ENCODE data around the gene FHL3. TPM values are rescaled to one million over a fixed set of nuclear protein-coding genes. Genes with fewer than 3 reads are reported as not detected.

FHL3 gene
- total and polyA plus RNA-seq, 4 donors: 8.0 to 23.3 (median 16.8) TPM

GRCh38 chr1:38003261-38004250, 1.8 kb downstream of the FHL3 start:
- Histone ChIP-seq H3K27me3 (ENCODE audit: control insufficient read depth, insufficient read depth, low read length) (peaks cover 5% of the 10 kb centered on the region), H3K4me1 (ENCODE audit: control insufficient read depth, insufficient read depth, low read length) (peaks cover 59% of the 10 kb centered on the region), H3K9me3 (ENCODE audit: control insufficient read depth, insufficient read depth, low read length) (no peaks in the 10 kb centered on the region), H3K27ac (ENCODE audit: low read depth, low read length) (peak overlapping the region; percentile 54), H3K36me3 (ENCODE audit: control insufficient read depth, insufficient read depth, low read length) (peaks cover 5% of the 10 kb centered on the region), H3K4me3 (ENCODE audit: low read depth, low read length) (peak overlapping the region; percentile 62)
- 61% methylated on average over 6 of the region's 8 CpGs for WGBS (ENCODE audit: insufficient coverage)
- peak in 1 of 6 donors; percentile 46 for DNase-seq (ENCODE audit: low read depth in 4 of 6, low spot score in 6 of 6)

GRCh38 chr1:38000529-38001455, 4.5 kb downstream of the FHL3 start:
- Histone ChIP-seq H3K27me3 (ENCODE audit: control insufficient read depth, insufficient read depth, low read length) (peaks cover 5% of the 10 kb centered on the region), H3K4me3 (ENCODE audit: low read depth, low read length) (no peak overlapping the region), H3K4me1 (ENCODE audit: control insufficient read depth, insufficient read depth, low read length) (peaks cover 77% of the 10 kb centered on the region), H3K36me3 (ENCODE audit: control insufficient read depth, insufficient read depth, low read length) (peaks cover 13% of the 10 kb centered on the region), H3K27ac (ENCODE audit: low read depth, low read length) (peak overlapping the region; percentile 93), H3K9me3 (ENCODE audit: control insufficient read depth, insufficient read depth, low read length) (no peaks in the 10 kb centered on the region)
- peak in 1 of 6 donors; percentile 60 for DNase-seq (ENCODE audit: low read depth in 4 of 6, low spot score in 6 of 6)
- 44% methylated on average over 7 of the region's 13 CpGs for WGBS (ENCODE audit: insufficient coverage)

DNA sequence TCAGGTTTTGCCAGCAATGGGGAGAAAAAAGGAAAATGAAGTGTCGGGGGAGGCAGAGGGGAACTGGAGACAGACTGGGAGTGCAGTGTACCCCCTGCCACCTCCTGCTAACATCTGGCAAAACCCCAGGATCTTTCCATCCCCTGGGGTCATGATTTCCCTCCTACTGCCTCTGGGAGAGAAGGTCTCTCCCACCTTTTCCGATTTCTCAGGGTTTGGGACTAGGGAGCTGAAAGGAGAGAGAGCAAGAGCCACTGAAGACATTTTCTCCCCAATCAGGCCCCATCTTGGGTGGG, 5.1 kb downstream of the FHL3 start:
- peak in 1 of 6 donors; percentile 23 for DNase-seq (ENCODE audit: low read depth in 4 of 6, low spot score in 6 of 6)
- peaks cover 5% of the 10 kb centered on the region for H3K27me3 ChIP-seq (ENCODE audit: control insufficient read depth, insufficient read depth, low read length)
- H3K4me3 ChIP-seq (ENCODE audit: low read depth, low read length): no peak overlapping the region
- H3K36me3 ChIP-seq (ENCODE audit: control insufficient read depth, insufficient read depth, low read length): peaks cover 13% of the 10 kb centered on the region
- H3K4me1 ChIP-seq (ENCODE audit: control insufficient read depth, insufficient read depth, low read length): peaks cover 76% of the 10 kb centered on the region
- H3K27ac ChIP-seq (ENCODE audit: low read depth, low read length): peak overlapping the region; percentile 93
- no CpG with 5 or more reads among the region's 2 CpGs for WGBS (ENCODE audit: insufficient coverage)
- no peaks in the 10 kb centered on the region for H3K9me3 ChIP-seq (ENCODE audit: control insufficient read depth, insufficient read depth, low read length)

DNA sequence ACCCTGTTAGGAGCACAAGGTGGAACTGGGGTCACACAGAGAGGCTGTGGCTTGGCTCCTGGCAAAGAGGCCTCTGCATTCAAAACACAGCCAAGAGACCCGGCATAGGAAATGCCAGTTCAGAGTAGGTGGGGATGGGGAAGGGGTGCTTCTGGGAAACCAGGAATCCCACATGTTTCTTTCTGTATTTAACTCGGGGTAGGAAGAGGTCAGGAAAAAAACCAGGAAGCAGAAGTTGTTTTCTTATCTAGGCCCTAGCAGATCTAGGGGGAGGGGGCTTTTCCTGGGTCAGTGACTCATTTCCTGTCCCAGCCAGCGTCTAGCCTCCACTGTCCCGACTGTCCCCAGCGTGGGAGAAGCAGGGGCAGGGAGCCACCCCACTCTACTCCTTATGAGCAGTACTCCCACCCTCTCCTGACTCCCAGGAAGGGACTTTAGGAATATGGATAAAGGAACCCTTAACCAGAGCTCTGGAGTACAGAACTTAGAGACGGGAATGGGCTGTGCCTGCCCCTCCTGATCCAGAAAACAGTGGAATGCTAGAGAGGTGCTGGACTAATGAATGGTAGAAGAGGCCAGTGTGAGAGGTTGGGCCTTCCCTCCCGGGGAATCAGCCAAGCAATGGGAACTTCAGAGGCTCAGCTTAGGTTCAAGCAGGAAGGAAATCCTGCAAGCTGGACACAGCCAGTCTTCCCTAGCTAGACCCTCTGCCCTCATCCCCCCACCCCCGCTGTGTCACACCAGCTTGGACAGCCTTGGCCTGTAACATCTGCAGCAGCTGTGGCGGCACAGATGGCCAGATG, 5.7 kb downstream of the FHL3 start:
- Histone ChIP-seq H3K27ac (ENCODE audit: low read depth, low read length) (peak overlapping the region; percentile 93), H3K27me3 (ENCODE audit: control insufficient read depth, insufficient read depth, low read length) (peaks cover 3% of the 10 kb centered on the region), H3K9me3 (ENCODE audit: control insufficient read depth, insufficient read depth, low read length) (no peaks in the 10 kb centered on the region), H3K4me1 (ENCODE audit: control insufficient read depth, insufficient read depth, low read length) (peaks cover 74% of the 10 kb centered on the region), H3K36me3 (ENCODE audit: control insufficient read depth, insufficient read depth, low read length) (peaks cover 13% of the 10 kb centered on the region), H3K4me3 (ENCODE audit: low read depth, low read length) (no peak overlapping the region)
- WGBS (ENCODE audit: insufficient coverage): 60% methylated on average over 3 of the region's 9 CpGs
- DNase-seq (ENCODE audit: low read depth in 4 of 6, low spot score in 6 of 6): peak in 1 of 6 donors; percentile 60

GRCh38 chr1:37998913-37999429, 6.3 kb downstream of the FHL3 start:
- Histone ChIP-seq H3K27me3 (ENCODE audit: control insufficient read depth, insufficient read depth, low read length) (no peaks in the 10 kb centered on the region), H3K4me1 (ENCODE audit: control insufficient read depth, insufficient read depth, low read length) (peaks cover 67% of the 10 kb centered on the region), H3K27ac (ENCODE audit: low read depth, low read length) (peak overlapping the region; percentile 93), H3K9me3 (ENCODE audit: control insufficient read depth, insufficient read depth, low read length) (no peaks in the 10 kb centered on the region), H3K4me3 (ENCODE audit: low read depth, low read length) (no peak overlapping the region), H3K36me3 (ENCODE audit: control insufficient read depth, insufficient read depth, low read length) (peaks cover 13% of the 10 kb centered on the region)
- no peak for DNase-seq (ENCODE audit: low read depth in 4 of 6, low spot score in 6 of 6)
- 81% methylated on average over 16 of the region's 16 CpGs for WGBS (ENCODE audit: insufficient coverage)

DNA sequence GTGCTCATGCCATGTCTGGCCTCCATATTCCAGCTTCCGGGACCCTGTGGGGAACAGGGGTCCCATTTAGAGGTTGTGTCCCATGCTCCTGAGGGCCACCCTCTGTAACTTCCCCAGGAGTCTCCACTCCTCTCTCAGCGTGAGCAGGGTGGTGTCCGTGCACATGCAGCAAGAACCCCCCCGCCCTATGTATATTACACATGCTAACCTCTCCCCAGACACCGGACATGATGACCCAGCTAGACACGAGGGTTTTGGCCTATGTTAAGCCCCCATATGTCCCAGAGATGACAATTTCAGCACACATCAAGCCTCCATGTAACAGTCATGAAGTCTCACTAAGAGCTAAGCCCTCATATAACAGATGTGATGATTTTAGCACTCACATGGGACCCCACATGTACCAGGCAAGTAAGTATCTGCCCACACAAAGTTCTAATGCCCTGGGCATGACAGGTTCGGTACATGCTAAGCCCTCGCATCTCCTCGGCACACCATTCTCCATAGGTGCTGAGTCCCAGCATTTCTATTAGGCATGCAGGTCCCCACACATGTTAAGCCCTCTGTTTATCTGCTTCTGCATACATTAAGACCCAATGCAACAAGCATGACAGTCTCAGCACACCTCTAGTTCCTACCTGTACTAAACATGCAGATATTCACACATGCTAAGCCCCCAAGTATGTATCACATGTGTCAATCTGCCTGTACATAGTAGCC, 7.1 kb downstream of the FHL3 start:
- Histone ChIP-seq H3K36me3 (ENCODE audit: control insufficient read depth, insufficient read depth, low read length) (peaks cover 13% of the 10 kb centered on the region), H3K4me1 (ENCODE audit: control insufficient read depth, insufficient read depth, low read length) (peaks cover 60% of the 10 kb centered on the region), H3K9me3 (ENCODE audit: control insufficient read depth, insufficient read depth, low read length) (no peaks in the 10 kb centered on the region), H3K27ac (ENCODE audit: low read depth, low read length) (no peak overlapping the region), H3K27me3 (ENCODE audit: control insufficient read depth, insufficient read depth, low read length) (no peaks in the 10 kb centered on the region), H3K4me3 (ENCODE audit: low read depth, low read length) (no peak overlapping the region)
- no peak for DNase-seq (ENCODE audit: low read depth in 4 of 6, low spot score in 6 of 6)
- WGBS (ENCODE audit: insufficient coverage): 93% methylated on average over 9 of the region's 9 CpGs

DNA sequence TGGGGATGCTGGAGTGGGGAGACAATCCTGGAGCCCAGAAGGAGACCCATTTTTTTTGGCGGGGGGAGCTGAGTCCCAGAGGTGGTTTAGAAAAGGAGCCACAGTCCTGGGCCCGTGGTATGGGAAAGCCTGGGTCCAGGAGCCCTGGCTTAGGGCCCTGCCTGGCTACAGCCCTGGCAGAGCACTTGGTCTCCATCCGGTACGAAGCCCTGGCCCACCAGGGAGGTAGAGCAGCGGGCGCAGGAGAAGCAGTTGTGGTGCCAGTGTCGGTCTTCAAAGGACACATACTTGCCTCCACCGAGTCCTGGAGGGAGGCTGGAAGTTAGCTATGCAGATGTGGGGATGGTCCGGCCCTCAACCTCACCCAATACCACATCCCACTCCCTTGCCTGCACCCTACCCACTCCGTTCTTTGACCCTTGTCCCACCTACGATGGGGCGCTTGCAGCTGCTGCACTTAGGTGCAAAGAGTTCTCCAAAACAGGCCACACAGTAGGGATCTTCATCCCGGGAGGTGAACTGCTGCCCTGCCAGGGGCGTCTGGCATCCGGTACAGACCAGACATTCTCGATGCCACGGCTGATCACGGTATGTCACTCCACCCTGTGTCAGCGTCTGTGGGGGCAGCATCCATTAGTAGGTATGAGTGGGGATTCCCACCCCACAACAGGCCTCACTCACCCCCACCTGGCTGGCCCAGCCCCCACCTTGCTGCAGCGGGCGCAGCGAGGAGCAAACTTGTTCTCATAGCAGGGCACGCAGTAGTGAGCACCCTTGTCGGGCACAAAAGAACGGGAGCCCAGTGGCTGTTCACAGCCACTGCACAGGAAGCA, 7.8 kb downstream of the FHL3 start:
- peaks cover 13% of the 10 kb centered on the region for H3K36me3 ChIP-seq (ENCODE audit: control insufficient read depth, insufficient read depth, low read length)
- H3K4me3 ChIP-seq (ENCODE audit: low read depth, low read length): no peak overlapping the region
- peaks cover 57% of the 10 kb centered on the region for H3K4me1 ChIP-seq (ENCODE audit: control insufficient read depth, insufficient read depth, low read length)
- no peak for DNase-seq (ENCODE audit: low read depth in 4 of 6, low spot score in 6 of 6)
- WGBS (ENCODE audit: insufficient coverage): 94% methylated on average over 20 of the region's 25 CpGs
- peak overlapping the region; percentile 62 for H3K27ac ChIP-seq (ENCODE audit: low read depth, low read length)
- no peaks in the 10 kb centered on the region for H3K27me3 ChIP-seq (ENCODE audit: control insufficient read depth, insufficient read depth, low read length)
- no peaks in the 10 kb centered on the region for H3K9me3 ChIP-seq (ENCODE audit: control insufficient read depth, insufficient read depth, low read length)

GRCh38 chr1:37995751-37996345, 9.5 kb downstream of the FHL3 start:
- 2% methylated on average over 43 of the region's 46 CpGs for WGBS (ENCODE audit: insufficient coverage)
- H3K27ac ChIP-seq (ENCODE audit: low read depth, low read length): peak overlapping the region; percentile 57
- peaks cover 46% of the 10 kb centered on the region for H3K4me1 ChIP-seq (ENCODE audit: control insufficient read depth, insufficient read depth, low read length)
- H3K36me3 ChIP-seq (ENCODE audit: control insufficient read depth, insufficient read depth, low read length): peaks cover 13% of the 10 kb centered on the region
- DNase-seq (ENCODE audit: low read depth in 4 of 6, low spot score in 6 of 6): peak in 2 of 6 donors; percentile 71 to 91
- no peaks in the 10 kb centered on the region for H3K27me3 ChIP-seq (ENCODE audit: control insufficient read depth, insufficient read depth, low read length)
- no peaks in the 10 kb centered on the region for H3K9me3 ChIP-seq (ENCODE audit: control insufficient read depth, insufficient read depth, low read length)
- H3K4me3 ChIP-seq (ENCODE audit: low read depth, low read length): peak overlapping the region; percentile 51

All from spinal cord (tissue), 10 donors.